ENCODE measurements around the gene AKAP11. TPM values are rescaled to one million over a fixed set of nuclear protein-coding genes. Genes with fewer than 3 reads are reported as not detected.

AKAP11 gene
- total RNA-seq (2012; rRNA removed), result 19.7 and 24.4 TPM in 2 replicates
- polyA plus RNA-seq (2012; rRNA removed), result 6.4 and 8.0 TPM in 2 replicates
- 1.1 and 1.9 TPM in 2 replicates for polyA plus RNA-seq (2012; cell fraction: cytosol; rRNA removed)
- 0.62 and 7.6 TPM in 2 replicates for polyA plus RNA-seq (2012; cell fraction: nucleus; rRNA removed; ENCODE audit: low replicate concordance)
- percentile 77 among the genes with signal in this experiment for Bru-seq, nascent RNA
- BruChase-seq, experiment 1, labeled RNA remaining after a 6-hour chase, result percentile 92 among the genes with signal in this experiment
- BruChase-seq, experiment 2, labeled RNA remaining after a 2-hour chase, result percentile 95 among the genes with signal in this experiment
- long read RNA-seq, partial matches to known transcripts, result 0 of 1 reads
- long read RNA-seq, other reads (novel, unspliced or antisense), result 1 of 1 reads

- H3K27me3 ChIP-seq (ENCODE audit: control insufficient read depth, insufficient read depth, low read length), result no peaks in the 10 kb centered on the region
- ChIA-PET CTCF (no interaction called here), POLR2A (ENCODE audit: unreplicated experiment) (interaction anchor here (0.6 kb wide), 1 partner anchor 865 kb away, joined by 10 read pairs; no protein-coding TSS in a partner anchor)
- intact Hi-C loops (cut with micrococcal nuclease), result no loop called here
- H3K4ac ChIP-seq (ENCODE audit: low read depth, low read length), result peak within 1 kb of the TSS; percentile 86
- peak within 1 kb of the TSS; percentile 48 for H2BK20ac ChIP-seq (ENCODE audit: low read depth, low read length)
- H3K36me3 ChIP-seq (ENCODE audit: control insufficient read depth, insufficient read depth, low read length), result no peaks in the 10 kb centered on the region
- WGBS, 2 experiments (ENCODE audit: extremely low coverage in 2 of 2, insufficient read length in 1 of 2), result 0% methylated on average over 19 of the region's 59 CpGs; no CpG with 5 or more reads in 1 of the 2 experiments
- H4K20me1 ChIP-seq (ENCODE audit: insufficient read depth, low read length), result no peaks in the 10 kb centered on the region
- DNase-seq, result peak; percentile 28
- peaks cover 17 to 50% of the 10 kb centered on the region in 2 experiments for H3K79me1 ChIP-seq (ENCODE audit: low read depth in 1 of 2, low read length in 2 of 2)
- peaks cover 2% of the 10 kb centered on the region; the same call in 1 of the 2 replicates for H3K4me1 ChIP-seq (ENCODE audit: control insufficient read depth, insufficient read depth, low read length)
- BruUV-seq (replicated peaks), result no TSS peak
- H3K18ac ChIP-seq (ENCODE audit: low read depth, low read length), result peak within 1 kb of the TSS; percentile 36
- H2AFZ ChIP-seq (replicated peaks; ENCODE audit: low read length, poor library complexity), result peak within 1 kb of the TSS; percentile 97
- H3K56ac ChIP-seq (ENCODE audit: extremely low read depth, insufficient read depth, low read length), result peak within 1 kb of the TSS; percentile 80
- peak within 1 kb of the TSS; percentile 80 for H3K14ac ChIP-seq (replicated peaks; ENCODE audit: low read depth, low read length)
- H3K23ac ChIP-seq (ENCODE audit: low read depth, low read length), result peak within 1 kb of the TSS; percentile 83
- peak within 1 kb of the TSS; percentile 73 for H2BK5ac ChIP-seq (ENCODE audit: low read depth, low read length, poor library complexity, severe bottlenecking)
- H2AK9ac ChIP-seq (replicated peaks; ENCODE audit: low read depth, low read length, poor library complexity), result peak within 1 kb of the TSS; percentile 88
- peak within 1 kb of the TSS; percentile 74 for H3K27ac ChIP-seq (ENCODE audit: insufficient read depth, low read length)
- ATAC-seq (ENCODE audit: low read depth), result peak; percentile 58
- H3K4me2 ChIP-seq (ENCODE audit: low read depth, low read length), result peak within 1 kb of the TSS; percentile 97
- TF ChIP-seq ELK1 (IDR thresholded peaks at IDR 0.05; ENCODE audit: borderline replicate concordance, low read depth, low read length), result no peak
- TF ChIP-seq CHD1 (IDR thresholded peaks at IDR 0.05; ENCODE audit: low read depth, low read length), result no peak
- no peak for TF ChIP-seq RCOR1 (IDR thresholded peaks at IDR 0.05; ENCODE audit: insufficient replicate concordance, low read length)
- peak; percentile 71; the same call in 1 of the 2 replicates for TF ChIP-seq MXI1 (IDR thresholded peaks at IDR 0.05; ENCODE audit: borderline replicate concordance, low read depth, low read length)
- TF ChIP-seq MAZ (IDR thresholded peaks at IDR 0.05; ENCODE audit: borderline replicate concordance, low read depth, low read length), result peak; percentile 31; the same call in 1 of the 2 replicates
- dilution Hi-C loops (cut with HindIII; ENCODE audit: low sequenced_read_pairs, unreplicated experiment), result no loop called here
- H3K9me3 ChIP-seq (ENCODE audit: control insufficient read depth, insufficient read depth, low read length), result no peaks in the 10 kb centered on the region
- peak within 1 kb of the TSS; percentile 47 for H2AK5ac ChIP-seq (ENCODE audit: low read depth, low read length)
- H4K91ac ChIP-seq (ENCODE audit: insufficient read depth, low read depth, low read length), result peak within 1 kb of the TSS; percentile 78
- H2BK120ac ChIP-seq (ENCODE audit: low read depth, low read length), result peak within 1 kb of the TSS; percentile 85
- peak within 1 kb of the TSS; percentile 86; the same call in 2 of the 3 replicates for H2BK15ac ChIP-seq (ENCODE audit: low read depth, low read length)
- H4K5ac ChIP-seq (ENCODE audit: low read depth, low read length), result peak within 1 kb of the TSS; percentile 43
- peak within 1 kb of the TSS; percentile 77 for H3K9ac ChIP-seq (ENCODE audit: low read depth, low read length)
- in situ Hi-C loops (cut with MboI; ENCODE audit: low sequenced_read_pairs), result no loop called here
- H3K9me1 ChIP-seq (ENCODE audit: insufficient read depth, low read length), result peaks cover 3% of the 10 kb centered on the region
- H3K4me3 ChIP-seq (ENCODE audit: insufficient read depth, low read depth, low read length), result peak within 1 kb of the TSS; percentile 73
- H4K8ac ChIP-seq (ENCODE audit: low read depth in 2 of 2, low read length in 2 of 2), result peak within 1 kb of the TSS; percentile 95 to 99
Measured at GRCh38 chr13:42272115-42272803, at the start of gene AKAP11. Gene AKAP11 (plus strand): TSS chr13:42272152. CDS start chr13:42286349, 14,197 bp downstream.

All from IMR-90 (cell line).